ENCODE data around the gene RPP30. TPM values are rescaled to one million over a fixed set of nuclear protein-coding genes. Genes with fewer than 3 reads are reported as not detected.
A peak's percentile ranks its signal among the peaks of the same experiment; 100 is the strongest.
"Not testable (repeated sequence)": the region's sequence is repeated elsewhere in the genome, so short reads cannot be mapped to it uniquely, and the experiment has no call there.

RPP30 gene
- total RNA-seq, 2 donors from 2014 or later = 32.8 to 33.3 TPM

- intact Hi-C loops (cut with DNase I) = no loop called here
- ATAC-seq = peak; percentile 84 to 85
- peak; percentile 34 for DNase-seq
Observed at GRCh38 chr10:90930070-90930837, 58.5 kb downstream of the RPP30 start.

GRCh38 chr10:90930971-90931871, 59.4 kb downstream of the RPP30 start:
- ATAC-seq (peak; percentile 86 to 87), DNase-seq (peak; percentile 79)
- intact Hi-C loops (cut with DNase I) = no loop called here

GRCh38 chr10:90935581-90936275, 64.0 kb downstream of the RPP30 start:
- intact Hi-C loops (cut with DNase I) = no loop called here
- ATAC-seq = peak; percentile 4 to 74
- peak; percentile 26 for DNase-seq

- DNase-seq = no peak
- ATAC-seq = no peak
- intact Hi-C loops (cut with DNase I) = no loop called here
Observed at GRCh38 chr10:90936276-90936659, 64.5 kb downstream of the RPP30 start.

GRCh38 chr10:90937645-90938258, 66.0 kb downstream of the RPP30 start:
- ATAC-seq (no peak), DNase-seq (no peak)
- intact Hi-C loops (cut with DNase I) = no loop called here

GRCh38 chr10:90939116-90939515, 67.3 kb downstream of the RPP30 start:
- intact Hi-C loops (cut with DNase I) = no loop called here
- DNase-seq (no peak), ATAC-seq (no peak)

- ATAC-seq = no peak
- DNase-seq = no peak
- intact Hi-C loops (cut with DNase I) = no loop called here
Observed at GRCh38 chr10:90939648-90940047, 67.9 kb downstream of the RPP30 start.

- not testable (repeated sequence) for DNase-seq, ATAC-seq
- intact Hi-C loops (cut with DNase I) = loop anchor here in 1 of 2 donors (2.0 kb wide), 1 partner anchor 14 kb away; no protein-coding TSS in a partner anchor
Observed at GRCh38 chr10:90942980-90943379, 71.2 kb downstream of the RPP30 start.

- ATAC-seq (no peak), DNase-seq (no peak)
- intact Hi-C loops (cut with DNase I) = no loop called here
Observed at GRCh38 chr10:90944749-90945148, 73.0 kb downstream of the RPP30 start.

GRCh38 chr10:90945491-90946070, 73.8 kb downstream of the RPP30 start:
- intact Hi-C loops (cut with DNase I) = no loop called here
- DNase-seq = no peak
- no peak for ATAC-seq

GRCh38 chr10:90947030-90947960, 75.5 kb downstream of the RPP30 start:
- intact Hi-C loops (cut with DNase I) = no loop called here
- no peak for DNase-seq
- ATAC-seq = no peak

Other genes with a start within 250 kb of the RPP30 start
- gene HTR7, start 13.9 kb upstream of the RPP30 start, total RNA-seq = under 1 TPM; 0.31 to 0.32 TPM
- 1,000 to 10,000 TPM; 1,867 to 3,373 TPM for gene ANKRD1, start 49.1 kb downstream of the RPP30 start, total RNA-seq

Data from left cardiac atrium (tissue), 4 donors.